DOHH2 (cell line): ENCODE data around the gene MACF1.

ENCODE experiments used
- CTCF ChIP-seq: fragments of 200-600 bp; sonication (generic); IDR thresholded peaks from one replicate; pipeline ENCODE4 v1.5.1; 2014; ENCODE audit warnings: antibody characterized with exemption, mild to moderate bottlenecking, low read depth, low read length; ENCODE audit not compliant: poor library complexity, severe bottlenecking
- EZH2phosphoT487 ChIP-seq: fragments of 200-600 bp; sonication (generic); IDR thresholded peaks from 2 replicates; pipeline ENCODE4 v1.6.1; 2017; ENCODE audit warnings: borderline replicate concordance, mild to moderate bottlenecking, antibody characterized with exemption, low read length, moderate library complexity, mixed read lengths

GRCh38 chr1:39394598-39394997, 190.1 kb downstream of the MACF1 start:
- TF ChIP-seq CTCF: no peak
- TF ChIP-seq EZH2phosphoT487: no peak
